HG03095 (cell line): ENCODE measurements around the gene GPSM3.

Experiments
- ATAC-seq: cut with Tn5 transposase; IDR thresholded peaks from one replicate; pipeline ENCODE4 v1.9.1; 2021; ENCODE audit warnings: moderate library complexity; ENCODE audit not compliant: unreplicated experiment

The GPSM3 gene

DNA sequence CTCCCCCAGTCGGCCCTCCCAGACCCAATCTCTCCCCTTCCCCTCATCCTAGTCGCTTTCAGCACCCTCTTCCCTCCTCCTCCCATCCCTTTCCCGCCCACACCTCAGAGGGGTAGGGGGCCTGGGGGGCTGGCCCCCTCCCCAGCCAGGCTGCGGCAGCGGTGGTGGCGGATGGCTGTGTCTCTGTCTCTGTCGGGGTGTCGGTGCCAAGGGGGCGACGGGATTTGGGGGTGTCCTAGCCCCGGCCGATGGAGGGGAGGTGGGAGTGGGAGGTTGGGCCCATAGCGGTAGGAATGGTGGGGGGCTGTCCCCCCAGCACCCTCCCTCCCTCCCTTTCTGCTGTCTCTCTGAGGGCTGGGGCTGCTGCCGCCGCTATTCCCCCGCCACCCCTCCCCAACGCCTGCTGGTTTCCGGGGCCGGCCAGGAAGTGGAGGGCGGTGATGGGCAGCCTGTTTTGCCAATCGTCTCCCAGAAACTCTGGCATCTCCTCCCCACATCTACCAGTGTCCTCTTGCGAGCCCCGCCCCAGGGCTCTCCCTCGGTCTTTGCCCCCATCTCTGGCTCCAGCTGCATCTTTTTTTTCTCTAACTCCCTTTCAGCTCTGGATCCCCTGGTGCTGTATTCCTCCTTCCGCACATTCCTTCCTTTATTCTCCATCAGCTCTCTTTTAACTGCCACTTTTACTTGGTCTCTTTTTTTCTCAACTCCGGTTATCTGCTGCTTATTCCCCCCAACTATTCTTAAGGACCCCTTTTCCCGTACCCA is 16.6 kb downstream of the GPSM3 start, which contains the start of gene AGPAT1:
Gene AGPAT1 (minus strand): TSS at position 374 of the 765 bp plus-strand sequence. CDS start 4,588 bp downstream, outside the sequence.
- no peak for ATAC-seq

- ATAC-seq: no peak
Measured at GRCh38 chr6:32175322-32175710, 17.1 kb downstream of the GPSM3 start.

DNA sequence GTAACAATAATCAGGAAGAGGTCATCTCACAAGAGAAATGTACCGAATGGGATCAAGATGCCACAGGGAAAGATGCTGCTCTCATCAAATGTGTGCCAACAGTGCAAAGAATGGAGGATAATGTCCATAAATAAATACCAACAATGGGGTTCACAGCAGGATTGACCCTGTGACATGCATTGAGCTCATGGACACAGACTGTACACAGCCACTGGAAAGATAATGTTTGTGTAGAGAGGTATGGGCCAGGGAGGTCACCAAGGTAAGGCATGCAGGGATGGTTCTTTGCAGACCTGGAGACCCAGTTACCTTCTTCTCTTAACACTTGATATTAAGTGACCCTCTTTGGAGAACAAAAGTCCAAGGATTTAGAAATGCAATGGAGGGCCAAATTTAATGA is 18.0 kb downstream of the GPSM3 start:
- ATAC-seq: no peak

DNA sequence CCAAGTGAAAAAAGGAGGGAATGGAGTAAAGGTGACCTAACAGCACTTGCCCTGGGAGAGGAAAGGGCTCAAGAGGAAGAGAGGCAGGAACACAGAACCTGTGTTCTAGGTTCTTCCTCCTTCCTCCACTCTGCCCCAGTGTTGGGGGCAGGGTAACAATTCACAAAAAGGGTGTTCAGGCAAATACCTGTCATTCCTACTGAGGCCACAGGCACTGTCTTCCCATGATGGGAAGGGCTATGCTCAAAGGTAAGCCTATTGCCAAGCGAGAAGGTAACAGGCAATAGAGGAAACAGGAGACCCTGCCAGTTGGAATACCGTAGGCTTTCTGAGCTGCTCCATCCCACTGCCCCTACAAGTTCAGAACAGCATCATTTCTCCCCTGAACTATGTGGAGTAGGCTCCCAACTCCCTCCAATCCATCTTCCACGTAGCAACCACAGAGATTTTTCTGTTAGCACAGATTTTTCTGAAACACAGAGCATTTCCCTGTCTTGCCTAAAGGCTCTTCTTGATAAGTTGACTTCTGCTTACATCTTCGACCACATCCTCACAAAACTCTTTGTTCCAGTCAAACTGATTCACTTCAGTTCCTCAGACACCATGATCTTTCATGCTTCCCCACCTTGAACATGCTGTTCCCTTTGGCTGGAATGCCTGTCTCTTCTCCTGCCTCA is 19.3 kb downstream of the GPSM3 start:
- no peak for ATAC-seq

DNA sequence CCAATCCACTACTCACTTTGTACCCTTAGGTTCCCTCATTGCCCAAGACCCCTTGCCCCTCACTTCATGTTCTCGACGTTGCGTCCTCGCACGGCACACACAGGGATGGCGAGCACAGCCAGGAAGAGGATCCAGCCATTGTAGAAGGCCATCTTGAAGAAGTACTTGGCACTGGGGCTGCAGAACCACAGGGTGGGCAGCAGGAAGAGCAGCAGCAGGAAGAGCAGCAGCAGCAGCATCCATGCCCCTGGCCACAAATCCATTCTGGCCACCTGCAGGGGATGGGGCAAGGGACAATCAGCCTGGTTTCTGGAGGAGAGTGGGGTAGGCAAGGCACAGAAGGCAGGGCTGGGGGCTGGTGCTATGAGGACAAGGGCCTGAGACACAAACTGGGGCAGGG is 21.2 kb downstream of the GPSM3 start:
- no peak for ATAC-seq

GRCh38 chr6:32170294-32170693 is 22.1 kb downstream of the GPSM3 start:
- ATAC-seq: no peak

GRCh38 chr6:32168807-32169591 is 23.4 kb downstream of the GPSM3 start:
- ATAC-seq: no peak

DNA sequence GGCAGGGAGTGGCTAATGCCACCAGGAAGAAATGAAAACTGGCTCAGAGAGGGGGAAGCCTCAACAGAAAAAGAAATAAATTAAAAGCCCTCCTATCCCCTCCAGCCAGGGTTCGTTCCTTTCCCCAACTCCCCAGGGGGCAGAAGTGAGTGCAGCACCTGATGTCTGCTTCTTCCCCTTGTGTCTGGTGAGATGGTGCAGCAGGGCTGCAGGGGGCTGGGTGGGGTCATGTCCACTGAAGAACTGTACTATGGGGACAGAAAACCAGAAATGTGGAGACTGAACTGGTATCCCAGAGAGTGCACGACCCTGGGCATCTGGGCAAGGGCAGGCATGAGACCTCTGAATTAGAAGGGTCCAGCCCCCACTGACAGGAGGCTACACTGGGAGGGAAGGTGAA is 24.1 kb downstream of the GPSM3 start:
- no peak for ATAC-seq

DNA sequence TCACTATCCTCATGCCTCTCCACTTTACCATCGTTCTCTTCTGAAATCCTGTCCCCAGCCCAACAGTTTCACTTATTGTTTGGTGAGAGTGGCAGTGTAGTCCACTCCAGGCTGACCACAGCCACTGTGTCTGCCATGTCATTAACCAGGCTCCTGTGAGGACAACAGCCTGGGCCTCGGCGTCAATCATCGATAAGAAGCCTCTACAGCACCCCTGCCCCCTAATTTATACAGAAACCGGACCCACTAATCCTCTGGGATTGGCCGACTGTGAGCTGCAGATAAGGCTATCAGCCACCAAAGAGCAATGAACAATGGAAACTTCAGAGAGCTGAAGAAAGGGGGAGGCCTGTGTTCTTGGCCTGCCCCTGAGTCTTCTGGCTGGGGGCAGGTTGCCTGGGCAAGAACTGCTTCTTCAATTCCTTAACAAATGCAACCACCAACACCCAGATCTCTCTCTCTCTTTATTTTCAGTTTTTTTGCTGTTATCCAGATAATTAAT is 24.6 kb downstream of the GPSM3 start:
- ATAC-seq: no peak

DNA sequence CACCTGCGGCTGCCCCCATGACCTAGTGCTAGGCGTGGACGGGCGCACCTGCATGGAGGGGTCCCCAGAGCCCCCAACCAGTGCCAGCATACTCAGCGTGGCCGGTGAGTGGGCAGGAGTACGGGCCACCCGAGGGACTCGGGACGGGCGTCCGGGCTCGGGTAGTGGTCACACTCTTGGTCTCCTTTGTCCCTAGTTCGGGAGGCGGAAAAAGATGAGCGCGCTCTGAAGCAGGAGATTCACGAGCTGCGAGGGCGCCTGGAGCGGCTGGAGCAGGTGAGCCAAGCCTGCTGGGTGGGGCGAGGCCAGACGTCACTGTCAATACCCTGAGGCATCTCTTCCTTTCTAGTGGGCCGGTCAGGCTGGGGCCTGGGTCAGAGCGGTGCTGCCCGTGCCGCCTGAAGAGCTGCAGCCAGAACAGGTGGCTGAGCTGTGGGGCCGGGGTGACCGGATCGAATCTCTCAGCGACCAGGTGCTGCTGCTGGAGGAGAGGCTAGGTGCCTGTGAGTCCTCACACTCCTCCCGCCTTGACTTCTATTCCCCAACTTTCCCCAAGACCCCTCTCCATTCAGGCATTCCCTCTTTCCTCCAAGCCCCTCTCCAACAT is 25.2 kb downstream of the GPSM3 start:
- ATAC-seq: no peak

GRCh38 chr6:32166411-32167061 is 25.9 kb downstream of the GPSM3 start:
- no peak for ATAC-seq

- no peak for ATAC-seq
Measured at GRCh38 chr6:32164295-32164694, 28.1 kb downstream of the GPSM3 start, which contains the start of gene EGFL8. TSS of gene EGFL8 (plus strand) at chr6:32164595. CDS start at chr6:32166166, 1,571 bp downstream.

- ATAC-seq: no peak
Measured at GRCh38 chr6:32163559-32164258, 28.7 kb downstream of the GPSM3 start.

DNA sequence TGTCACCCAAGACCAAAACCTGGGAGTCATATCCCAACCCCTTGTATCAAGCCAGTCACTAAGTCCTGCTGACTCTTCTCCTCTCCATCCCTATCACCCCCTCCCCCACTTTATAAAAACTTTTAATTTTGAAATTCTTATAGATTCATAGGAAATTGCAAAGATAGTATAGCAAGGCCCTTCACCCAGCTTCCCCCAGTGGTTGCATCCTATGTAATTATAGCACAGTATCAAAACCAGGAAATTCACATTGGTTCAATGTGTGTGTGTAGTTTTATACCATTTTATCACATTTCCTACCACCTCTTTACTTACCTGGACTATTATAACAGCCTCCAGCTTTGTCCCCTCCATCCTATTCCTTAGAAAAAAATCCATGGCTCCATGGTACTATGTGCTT is 34.4 kb downstream of the GPSM3 start:
- no peak for ATAC-seq

DNA sequence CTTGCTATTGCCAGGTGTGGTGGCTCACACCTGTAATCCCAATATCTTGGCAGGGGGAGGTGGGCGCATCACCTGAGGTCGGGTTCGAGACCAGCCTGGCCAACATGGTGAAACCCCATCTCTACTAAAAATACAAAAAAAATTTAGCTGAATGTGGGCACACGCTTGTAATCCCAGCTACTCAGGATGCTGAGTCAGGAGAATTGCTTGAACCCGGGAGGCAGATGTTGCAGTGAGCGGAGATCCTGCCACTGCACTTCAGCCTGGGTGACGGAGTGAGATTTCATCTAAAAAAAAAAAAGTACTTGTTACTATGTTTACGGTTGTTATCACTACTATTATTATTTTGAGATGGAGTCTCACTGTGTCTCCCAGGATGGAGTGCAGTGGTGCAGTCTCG is 35.6 kb downstream of the GPSM3 start:
- no peak for ATAC-seq

DNA sequence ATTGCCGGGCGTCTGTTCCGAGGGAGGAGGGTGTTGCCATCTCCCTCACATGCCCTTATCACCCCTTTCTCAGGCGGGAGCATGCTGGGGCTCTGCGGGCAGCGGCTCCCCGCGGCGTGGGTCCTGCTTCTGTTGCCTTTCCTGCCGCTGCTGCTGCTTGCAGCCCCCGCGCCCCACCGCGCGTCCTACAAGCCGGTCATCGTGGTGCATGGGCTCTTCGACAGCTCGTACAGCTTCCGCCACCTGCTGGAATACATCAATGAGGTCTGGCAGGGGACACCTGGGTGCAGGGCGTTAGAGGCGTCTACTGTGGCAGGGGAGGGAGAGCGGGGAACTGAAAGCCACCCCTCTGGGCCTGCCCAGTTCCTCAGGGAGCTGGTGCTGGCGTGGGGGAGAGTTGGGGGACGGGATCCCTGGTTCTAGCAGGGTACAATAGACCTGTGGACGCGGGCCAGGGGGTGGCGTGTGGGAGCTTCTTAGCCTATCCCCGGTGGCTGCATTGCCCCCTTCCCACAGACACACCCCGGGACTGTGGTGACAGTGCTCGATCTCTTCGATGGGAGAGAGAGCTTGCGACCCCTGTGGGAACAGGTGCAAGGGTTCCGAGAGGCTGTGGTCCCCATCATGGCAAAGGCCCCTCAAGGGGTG is 37.8 kb downstream of the GPSM3 start:
- no peak for ATAC-seq

DNA sequence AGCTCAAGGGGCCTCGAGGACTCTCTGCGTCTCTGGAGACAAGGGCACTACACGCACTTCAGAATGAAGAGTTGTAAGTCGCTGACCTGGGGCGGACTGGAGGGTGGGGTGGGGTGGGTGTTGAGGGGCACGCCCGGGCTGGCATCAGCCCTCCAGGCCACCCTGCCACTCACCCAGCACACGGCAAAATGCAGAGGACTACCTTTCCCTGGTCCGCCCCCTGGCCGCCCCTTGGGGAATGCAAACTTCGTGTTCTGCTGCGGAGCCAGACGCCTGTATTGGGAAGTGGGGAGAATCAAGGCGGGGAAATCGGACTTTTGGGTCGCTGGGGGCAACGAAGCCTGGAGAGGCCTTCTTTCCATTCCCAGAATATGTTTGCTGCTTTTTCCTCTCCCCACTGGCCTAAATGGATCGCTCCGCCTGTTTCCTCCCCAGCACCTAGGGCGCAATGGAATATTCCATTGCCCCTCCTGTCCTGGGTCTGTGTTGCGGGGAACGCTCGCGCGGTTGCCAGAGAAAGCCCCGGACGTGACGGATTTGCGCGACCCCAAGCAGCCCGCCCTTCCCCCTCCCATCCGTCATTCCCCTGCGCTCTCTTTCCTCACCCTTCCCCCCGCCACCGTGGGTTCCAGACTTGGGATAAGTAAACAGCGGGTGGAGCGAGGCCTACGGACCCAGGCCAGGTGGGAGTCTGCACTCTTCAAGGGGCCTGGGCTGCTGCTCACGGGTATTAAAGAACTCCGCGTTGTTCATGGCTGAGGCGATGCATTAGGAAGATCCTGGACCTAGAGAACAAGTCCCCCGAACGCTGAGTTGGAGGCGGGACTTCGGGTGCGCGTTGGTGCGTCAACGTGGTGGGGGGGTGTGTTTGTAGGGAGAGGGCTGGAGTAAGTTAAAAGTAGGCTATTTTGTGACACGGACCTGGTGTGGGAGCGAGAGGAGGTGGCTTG is 38.6 kb downstream of the GPSM3 start, which contains the start of gene PPT2:
Gene PPT2 (plus strand): TSS at position 578 of the 950 bp plus-strand sequence. CDS start 454 bp downstream, outside the sequence.
- no peak for ATAC-seq
